HG02884 (cell line): ENCODE data around the gene CDC37L1.
"Not testable (repeated sequence)": the region's sequence is repeated elsewhere in the genome, so short reads cannot be mapped to it uniquely, and the experiment has no call there.

Experiments used
- ATAC-seq: cut with Tn5 transposase; IDR thresholded peaks from one replicate; pipeline ENCODE4 v1.9.1; 2021; ENCODE audit warnings: mild to moderate bottlenecking, moderate library complexity; ENCODE audit not compliant: unreplicated experiment

Gene CDC37L1

DNA sequence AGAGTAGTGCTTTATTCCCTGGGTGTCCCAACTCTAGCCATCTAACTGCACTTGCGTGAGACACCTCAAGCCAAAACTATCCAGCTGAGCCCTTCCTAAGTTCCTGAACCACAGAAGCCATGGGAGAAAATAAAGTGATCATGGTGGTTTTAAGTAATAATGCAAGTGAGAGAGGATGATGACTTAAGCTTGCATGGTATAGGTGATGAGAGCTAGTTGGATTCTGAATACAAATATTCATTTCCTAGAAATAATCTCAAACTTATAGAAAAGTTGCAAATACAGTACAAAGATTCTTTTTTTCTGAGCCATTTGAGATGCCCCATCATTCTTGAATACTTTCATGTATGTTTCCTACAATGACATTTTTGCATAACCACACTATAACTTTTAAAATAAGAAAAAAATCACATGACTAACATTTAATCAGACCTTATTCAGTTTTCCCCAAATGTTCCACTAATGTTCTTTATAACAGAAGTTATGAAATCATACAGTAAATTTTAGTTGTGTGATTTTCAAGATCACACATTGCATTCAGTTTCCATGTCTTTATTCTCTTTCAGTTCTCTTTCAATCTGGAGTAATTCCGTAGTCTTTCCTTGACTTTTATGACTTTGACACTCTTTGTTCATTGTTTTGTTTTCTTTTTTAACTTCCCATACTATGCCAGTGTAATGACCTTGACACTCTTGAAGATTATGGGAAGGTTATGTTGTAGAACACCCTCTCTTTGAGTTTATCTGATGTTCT is 67.1 kb downstream of the CDC37L1 start:
- ATAC-seq = no peak

- no peak for ATAC-seq
These were observed 69.2 kb downstream of the CDC37L1 start for GRCh38 chr9:4748612-4749011.

DNA sequence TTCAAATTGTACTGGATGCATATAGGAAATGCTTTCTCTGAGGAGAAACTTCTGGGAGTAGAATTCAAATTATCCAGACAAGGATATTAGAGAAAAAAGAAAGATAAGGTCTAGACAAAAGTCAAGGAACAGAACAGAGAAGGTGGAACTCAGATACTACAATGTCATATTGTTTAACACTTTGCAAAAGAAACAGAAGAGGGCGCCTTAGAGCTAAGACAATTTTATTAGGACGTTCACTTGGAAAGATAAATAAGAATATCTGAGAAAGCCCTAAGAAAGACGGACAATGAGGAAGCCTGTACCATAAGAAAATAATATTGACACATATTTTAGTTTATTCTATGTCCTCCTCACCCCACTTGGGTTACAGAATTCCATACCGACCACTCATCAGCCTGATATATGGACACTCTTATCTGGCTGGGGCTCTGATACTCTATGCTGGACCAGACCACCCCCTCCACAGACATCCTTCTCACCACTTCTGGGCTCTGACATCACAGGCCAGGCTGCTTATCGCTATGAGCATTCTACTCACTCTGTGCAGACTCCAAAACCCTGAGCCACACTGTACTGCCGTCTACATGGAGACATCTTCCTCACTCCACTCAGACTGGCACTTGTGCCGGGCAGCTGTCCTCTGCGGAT is 70.8 kb downstream of the CDC37L1 start:
- ATAC-seq = no peak

- not testable (repeated sequence) for ATAC-seq
These were observed 75.2 kb downstream of the CDC37L1 start for GRCh38 chr9:4754530-4754929.

- no peak for ATAC-seq
These were observed 75.7 kb downstream of the CDC37L1 start for GRCh38 chr9:4755026-4755609.

DNA sequence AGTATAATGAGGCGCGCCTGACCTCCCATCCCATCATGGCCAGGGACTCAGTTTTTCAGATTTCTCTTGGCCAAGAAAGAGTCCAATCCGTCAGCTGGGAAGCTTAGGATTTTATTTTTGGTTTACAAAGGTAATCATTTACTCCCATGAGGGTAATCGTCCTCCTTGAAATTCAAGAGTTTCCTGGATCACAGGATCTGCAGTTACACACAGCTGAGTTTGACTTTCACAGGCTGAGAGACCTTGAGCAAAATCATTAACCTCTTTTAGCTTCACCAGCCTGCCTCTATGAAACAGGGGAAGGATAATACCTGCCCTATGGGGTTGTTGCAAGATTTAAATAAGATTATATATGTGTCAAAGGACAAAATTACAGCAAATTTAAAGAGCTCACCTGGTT is 77.1 kb downstream of the CDC37L1 start:
- ATAC-seq = no peak
